ENCODE measurements around the gene PHF12. TPM values are rescaled to one million over a fixed set of nuclear protein-coding genes. Genes with fewer than 3 reads are reported as not detected.

PHF12 gene
- total RNA-seq, 4 donors from 2014 or later = 54.8 to 114 (median 72.9) TPM

DNA sequence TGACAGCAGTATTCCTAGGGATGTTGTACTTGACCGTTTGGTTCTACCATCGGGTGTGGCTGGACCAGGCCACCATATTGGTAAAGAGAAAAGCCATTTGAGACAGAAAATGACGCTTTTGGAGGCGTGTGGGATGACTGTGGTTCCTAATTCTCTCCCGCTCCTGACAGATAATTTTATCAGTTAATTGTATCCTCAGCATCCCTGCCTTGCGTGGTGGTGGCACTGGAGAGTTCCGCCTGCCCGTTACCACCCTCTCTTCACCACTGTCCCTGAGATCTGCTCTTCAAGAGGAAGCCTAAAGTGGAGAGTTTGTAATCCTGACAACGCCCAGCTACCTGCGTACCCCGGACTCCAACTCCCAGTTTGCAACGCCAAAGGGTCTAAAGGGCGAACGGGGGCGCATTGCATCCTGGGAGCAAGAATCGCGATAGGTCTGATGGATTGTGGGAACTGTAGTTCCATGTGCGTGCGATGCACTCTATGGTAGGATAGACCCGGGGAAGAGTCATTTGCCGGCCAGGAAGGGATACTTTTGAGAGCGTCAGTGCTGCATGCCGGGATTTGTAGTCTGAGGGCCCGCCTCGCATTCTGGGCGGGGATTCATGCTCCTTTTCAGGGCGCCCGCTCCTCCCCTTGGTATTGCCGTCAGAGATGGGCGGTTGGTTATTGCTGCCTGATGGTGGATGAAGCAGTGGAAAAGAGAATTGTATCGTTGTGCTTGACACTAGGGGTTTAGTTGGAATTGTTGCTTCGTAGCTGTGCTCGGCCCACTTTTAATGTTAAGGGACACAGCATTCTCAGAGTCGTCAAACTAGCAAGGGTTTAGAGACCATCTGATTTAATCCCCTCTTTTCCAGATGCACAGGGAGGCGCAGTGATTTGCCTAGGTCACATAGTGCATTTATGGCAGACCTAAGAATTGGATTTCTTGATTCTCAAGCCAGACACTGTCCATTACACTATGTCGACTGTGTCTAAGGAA, 965 bp upstream of the PHF12 start:
- DNase-seq = peak; percentile 95 to 100 (median 97)
- Histone ChIP-seq H3K27me3 (no peaks in the 10 kb centered on the region), H3K27ac (peak overlapping the region; percentile 93 to 99 (median 98)), H3K4me3 (peak overlapping the region; percentile 45 to 87 (median 62)), H3K36me3 (peaks cover 0 to 1% (median 0%) of the 10 kb centered on the region in 3 donors), H3K4me1 (peaks cover 0 to 19% (median 4%) of the 10 kb centered on the region in 4 donors), H3K9me3 (no peaks in the 10 kb centered on the region)
- TF ChIP-seq CTCF (IDR thresholded peaks at IDR 0.05) (peak in 1 of 6 experiments; percentile 14), POLR2A (IDR thresholded peaks at IDR 0.05) (peak; percentile 51 to 76)

- peaks cover 0 to 31% (median 7%) of the 10 kb centered on the region in 4 donors for H3K4me1 ChIP-seq
- no peaks in the 10 kb centered on the region for H3K9me3 ChIP-seq
- H3K27ac ChIP-seq = peak overlapping the region; percentile 91 to 99 (median 97)
- no peak for TF ChIP-seq CTCF (IDR thresholded peaks at IDR 0.05)
- TF ChIP-seq POLR2A (IDR thresholded peaks at IDR 0.05) = peak in 1 of 2 donors; percentile 2
- no peak for DNase-seq
- no peaks in the 10 kb centered on the region for H3K27me3 ChIP-seq
- peak overlapping the region; percentile 78 to 93 (median 87) for H3K4me3 ChIP-seq
- peaks cover 0 to 3% (median 0%) of the 10 kb centered on the region in 3 donors for H3K36me3 ChIP-seq
Measured at GRCh38 chr17:28950752-28951427, 428 bp downstream of the PHF12 start.

DNA sequence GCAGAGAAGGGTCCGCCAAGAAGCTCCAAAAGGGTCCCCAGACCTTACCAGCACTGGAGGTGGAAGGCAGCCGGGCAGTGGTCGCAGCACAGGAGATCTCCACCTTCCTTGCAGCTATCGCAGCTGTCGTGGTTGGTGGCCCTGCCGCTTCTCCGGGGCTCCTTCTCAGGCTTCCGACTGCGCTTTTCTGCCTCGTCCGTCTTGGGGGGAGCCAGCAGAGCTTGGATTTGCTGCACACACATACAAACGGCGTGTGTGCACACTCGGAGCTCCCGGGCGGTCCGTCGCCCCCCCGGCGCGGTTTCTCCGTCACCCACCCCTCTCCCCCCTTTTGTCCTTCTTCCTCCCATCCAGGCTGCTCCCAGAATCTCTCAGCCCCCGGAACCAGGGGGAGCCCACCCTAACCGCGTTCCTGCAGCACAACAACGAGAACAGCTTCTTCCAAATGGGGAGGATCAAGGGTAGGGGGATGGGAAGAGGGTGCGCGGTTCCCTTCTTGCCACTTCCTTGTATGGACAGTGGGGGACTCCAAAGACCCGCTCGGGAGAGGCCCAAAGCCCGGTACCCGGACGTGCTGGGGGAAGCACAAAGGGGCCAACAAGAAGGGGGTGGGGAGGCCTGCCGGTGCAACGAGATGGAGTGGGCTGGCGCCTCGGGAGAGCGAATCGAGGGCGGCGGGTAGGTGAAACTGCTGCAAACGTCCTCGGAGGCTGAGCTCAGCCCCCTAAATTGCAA, 1.1 kb downstream of the PHF12 start:
- Histone ChIP-seq H3K4me1 (peaks cover 0 to 39% (median 8%) of the 10 kb centered on the region in 4 donors), H3K27me3 (no peaks in the 10 kb centered on the region), H3K27ac (peak overlapping the region; percentile 91 to 99 (median 97)), H3K9me3 (no peaks in the 10 kb centered on the region), H3K36me3 (peaks cover 0 to 3% (median 0%) of the 10 kb centered on the region in 3 donors), H3K4me3 (peak overlapping the region; percentile 78 to 93 (median 87))
- no peak for TF ChIP-seq POLR2A (IDR thresholded peaks at IDR 0.05)
- no peak for TF ChIP-seq CTCF (IDR thresholded peaks at IDR 0.05)
- DNase-seq = peak; percentile 61 to 82 (median 67)

GRCh38 chr17:28949185-28950016, 1.9 kb downstream of the PHF12 start:
- Histone ChIP-seq H3K9me3 (no peaks in the 10 kb centered on the region), H3K4me1 (peaks cover 0 to 44% (median 9%) of the 10 kb centered on the region in 4 donors), H3K27me3 (no peaks in the 10 kb centered on the region), H3K36me3 (peaks cover 0 to 3% (median 0%) of the 10 kb centered on the region in 3 donors), H3K4me3 (peak overlapping the region; percentile 78 to 93 (median 87)), H3K27ac (peak overlapping the region; percentile 91 to 99 (median 97))
- DNase-seq = peak; percentile 63 to 81 (median 81)
- TF ChIP-seq POLR2A (IDR thresholded peaks at IDR 0.05) (peak in 1 of 2 donors; percentile 27), CTCF (IDR thresholded peaks at IDR 0.05) (no peak)

Measured in Peyer's patch (tissue), 4 donors.